GM20000 (cell line): Measurements from ENCODE around the gene URGCP.

Source experiments
- DNase-seq: peaks from one replicate; pipeline ENCODE4 v3.0.0; 2012; ENCODE audit warnings: low spot score
- CTCF ChIP-seq: IDR thresholded peaks from 2 replicates; pipeline ENCODE4 v1.5.1; 2012; ENCODE audit warnings: mild to moderate bottlenecking, control low read depth; ENCODE audit errors: extremely low read depth, missing control alignments

Gene URGCP

GRCh38 chr7:43864126-43864525, 42.3 kb downstream of the URGCP start:
- TF ChIP-seq CTCF = no peak

GRCh38 chr7:43856996-43857395, 49.4 kb downstream of the URGCP start:
- no peak for DNase-seq
- TF ChIP-seq CTCF = no peak

More at GRCh38 chr7:43864126-43864525, 42.3 kb downstream of the URGCP start:
- DNase-seq = no peak

DNA sequence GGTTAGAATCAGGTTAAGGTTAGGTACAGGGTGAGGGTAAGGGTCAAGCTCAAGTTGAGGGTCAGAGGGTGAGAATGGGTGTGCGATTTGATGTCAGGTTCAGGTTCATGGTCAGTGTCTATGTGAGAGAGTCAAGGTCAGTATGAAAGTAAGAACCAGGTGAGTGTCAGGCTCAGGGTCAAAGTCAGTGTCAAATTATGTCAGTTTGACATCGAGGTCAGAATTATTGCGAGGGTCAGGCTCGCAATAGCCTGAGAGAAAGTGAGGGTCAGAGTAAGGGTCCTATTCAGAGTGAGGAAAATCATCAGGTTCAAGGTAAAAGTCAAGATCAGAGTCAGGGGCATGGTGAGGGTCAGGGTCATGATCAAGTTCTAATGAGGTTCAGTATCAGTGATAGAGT, 50.1 kb downstream of the URGCP start:
- no peak for TF ChIP-seq CTCF
- DNase-seq = no peak

DNA sequence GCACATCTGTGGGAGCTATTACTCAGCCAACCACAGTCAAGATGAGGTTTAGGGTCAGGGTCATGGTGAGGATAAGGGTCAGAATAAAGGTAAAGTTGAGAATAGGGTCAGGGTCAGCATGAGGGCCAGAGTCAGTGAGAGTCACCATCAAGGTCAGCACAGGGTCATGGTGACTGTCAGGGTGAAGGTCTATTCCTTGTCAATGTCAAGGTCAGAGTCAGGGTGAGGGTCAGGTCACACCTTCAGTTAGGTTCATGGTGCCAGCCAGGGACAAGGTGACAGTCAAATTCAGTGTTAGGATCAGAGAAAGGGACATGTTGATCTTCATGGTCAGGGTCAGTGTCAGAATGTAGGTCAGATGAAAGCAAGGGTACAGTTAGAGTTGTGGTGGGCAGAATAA, 51.2 kb downstream of the URGCP start:
- DNase-seq = no peak
- TF ChIP-seq CTCF = no peak

GRCh38 chr7:43851805-43852204, 54.6 kb downstream of the URGCP start:
- no peak for DNase-seq
- TF ChIP-seq CTCF = no peak

GRCh38 chr7:43850348-43851116, 55.9 kb downstream of the URGCP start:
- TF ChIP-seq CTCF = no peak
- DNase-seq = no peak

- no peak for DNase-seq
- no peak for TF ChIP-seq CTCF
These were observed 57.3 kb downstream of the URGCP start for GRCh38 chr7:43849047-43849446.
